GM12878 (cell line): ENCODE measurements around the gene HOXC12. TPM values are rescaled to one million over a fixed set of nuclear protein-coding genes. Genes with fewer than 3 reads are reported as not detected.

Experiments used
- ATAC-seq: fragments of 200-7000 bp; cut with Tn5 transposase; 3 replicates; pipeline ENCODE4 v1.9.1; 2020; ENCODE audit warnings: mild to moderate bottlenecking, moderate library complexity
- BruUV-seq: library from RNA; stranded (reverse); fragments of 400-500 nt; replicated peaks from 2 replicates; lab custom pipeline; 2021; lab: Mats Ljungman, UMichigan
- CTCF ChIA-PET: fragments of 300-600 bp; sonication (Branson Sonifier 250); formaldehyde crosslinking; extraction: SDS; loops from one replicate; lab custom pipeline; 2021; ENCODE audit warnings: inconsistent platforms; lab: Yijun Ruan, JAX
- POLR2A ChIA-PET: fragments of 350-600 bp; formaldehyde crosslinking; extraction: SDS; loops from one replicate; lab custom pipeline; 2021; ENCODE audit warnings: inconsistent platforms; lab: Charles Lee
- RAD21 ChIA-PET: fragments of 300-600 bp; sonication (Branson Sonifier 250); formaldehyde crosslinking; loops from one replicate; lab custom pipeline; 2023; ENCODE audit warnings: antibody characterized with exemption; ENCODE audit not compliant: unreplicated experiment; lab: Charles Lee
- SMC1A ChIA-PET: fragments of 300-600 bp; sonication (Branson Sonifier 250); formaldehyde crosslinking; loops from one replicate; lab custom pipeline; 2023; ENCODE audit not compliant: unreplicated experiment, uncharacterized antibody; lab: Charles Lee
- DNase-seq: peaks from one replicate; pipeline ENCODE4 v3.0.0-alpha.2; 2011; ENCODE audit warnings: low read depth, low spot score
- FAIRE-seq: peaks from 3 replicates; lab custom pipeline; 2011; peaks lifted over from hg19 to GRCh38; lab: Jason Lieb, UNC
- H2AFZ ChIP-seq: 2 replicates; pipeline ENCODE4 v1.6.0; 2011; ENCODE audit warnings: low read depth, low read length, control low read depth; ENCODE audit not compliant: control insufficient read depth
- H3K27ac ChIP-seq: 2 replicates; pipeline ENCODE4 v1.5.1; 2011; ENCODE audit warnings: control low read depth; ENCODE audit not compliant: control insufficient read depth, insufficient read depth
- H3K27me3 ChIP-seq, 2 experiments: replicated peaks in 1 of 2; 2 replicates each; pipeline versions ENCODE4 v1.6.0 to v1.6.1; 2011; ENCODE audit warnings: low read length in 1 of 2; ENCODE audit not compliant: control insufficient read depth in 2 of 2, insufficient read depth in 2 of 2
- H3K36me3 ChIP-seq, 2 experiments: 2 replicates each; pipeline ENCODE4 v1.5.1; 2011; ENCODE audit warnings: low read length in 1 of 2; ENCODE audit not compliant: control insufficient read depth in 2 of 2, insufficient read depth in 2 of 2
- H3K4me1 ChIP-seq: 2 replicates; pipeline ENCODE4 v1.6.1; 2011; ENCODE audit warnings: mild to moderate bottlenecking, low read length, moderate library complexity, mixed read lengths; ENCODE audit not compliant: control insufficient read depth, insufficient read depth
- H3K4me2 ChIP-seq: 2 replicates; pipeline ENCODE4 v1.6.0; 2011; ENCODE audit warnings: control low read depth; ENCODE audit not compliant: control insufficient read depth, insufficient read depth
- H3K4me3 ChIP-seq: fragments of 200-600 bp; sonication (generic); 2 replicates; pipeline ENCODE4 v1.5.1; 2016
- H3K79me2 ChIP-seq: 2 replicates; pipeline ENCODE4 v1.6.0; 2011; ENCODE audit warnings: low read length; ENCODE audit not compliant: control insufficient read depth, insufficient read depth
- H3K9ac ChIP-seq: 2 replicates; pipeline ENCODE4 v1.8.0; 2011; ENCODE audit warnings: low read length, control low read depth, mixed read lengths; ENCODE audit not compliant: control insufficient read depth, insufficient read depth
- H3K9me3 ChIP-seq: replicated peaks from 3 replicates; pipeline ENCODE4 v1.5.1; 2011; ENCODE audit warnings: mild to moderate bottlenecking, low read length; ENCODE audit not compliant: control insufficient read depth, insufficient read depth
- H4K20me1 ChIP-seq: 2 replicates; pipeline ENCODE4 v1.6.0; 2011; ENCODE audit not compliant: control insufficient read depth, insufficient read depth
- ELK1 ChIP-seq: IDR thresholded peaks from 2 replicates; pipeline ENCODE4 v1.6.1; 2012; ENCODE audit warnings: low read depth, low read length, improper control_type of control experiment
- ETV6 ChIP-seq, 2 experiments: fragments of 450-650 bp in 1 of 2; IDR thresholded peaks in 1 of 2; conservative IDR thresholded peaks in 1 of 2; 2 replicates each; pipeline ENCODE4 v1.6.1; 2014; ENCODE audit warnings: antibody characterized with exemption in 1 of 2, borderline replicate concordance in 1 of 2, low read depth in 1 of 2, mild to moderate bottlenecking in 1 of 2, moderate library complexity in 1 of 2
- HSF1 ChIP-seq: fragments of 150-350 bp; IDR thresholded peaks from 2 replicates; pipeline ENCODE4 v1.6.1; 2014; ENCODE audit warnings: mild to moderate bottlenecking, low read depth, low read length
- IRF3 ChIP-seq: fragments of 450-650 bp; IDR thresholded peaks from 2 replicates; pipeline ENCODE4 v1.6.1; 2014; ENCODE audit warnings: mild to moderate bottlenecking
- NFIC ChIP-seq: IDR thresholded peaks from 2 replicates; pipeline ENCODE4 v1.6.1; 2012; ENCODE audit warnings: low read depth, mild to moderate bottlenecking, inconsistent platforms, low read length, moderate library complexity
- NRF1 ChIP-seq: conservative IDR thresholded peaks from 2 replicates; pipeline ENCODE4 v1.6.1; 2011; ENCODE audit warnings: mild to moderate bottlenecking, low read depth, low read length, improper control_type of control experiment
- RB1 ChIP-seq: fragments of 450-650 bp; formaldehyde crosslinking; IDR thresholded peaks from 2 replicates; pipeline ENCODE4 v1.6.1; 2017; ENCODE audit warnings: mild to moderate bottlenecking, borderline replicate concordance
- SMAD1 ChIP-seq: fragments of 450-650 bp; IDR thresholded peaks from 2 replicates; pipeline ENCODE4 v1.6.1; 2018; ENCODE audit warnings: mild to moderate bottlenecking, low read depth; ENCODE audit not compliant: partially characterized antibody
- USF2 ChIP-seq: IDR thresholded peaks from 2 replicates; pipeline ENCODE4 v1.6.1; 2011; ENCODE audit warnings: low read depth, low read length, improper control_type of control experiment, borderline replicate concordance
- ZBTB40 ChIP-seq: fragments of 450-650 bp; IDR thresholded peaks from 2 replicates; pipeline ENCODE4 v1.6.1; 2016; ENCODE audit warnings: mild to moderate bottlenecking, moderate library complexity, borderline replicate concordance
- WGBS: methylation state at CpG from one replicate; pipeline ENCODE4 v1.1.6; 2016; ENCODE audit warnings: low lambda C conversion rate; ENCODE audit not compliant: insufficient replicate concordance, insufficient coverage; ENCODE audit errors: missing lambda C conversion rate; 5-methylcytosine and 5-hydroxymethylcytosine counted together
- in situ Hi-C: fragments of 300-500 bp; cut with MboI; formaldehyde crosslinking; loops from 9 replicates; pipeline ENCODE4 v1.14.3; 2018; ENCODE audit warnings: mixed read lengths
- intact Hi-C: fragments of 100-400 bp; cut with micrococcal nuclease; formaldehyde crosslinking; loops from one replicate; pipeline ENCODE4 v1.14.2; 2022; ENCODE audit not compliant: unreplicated experiment
- polyA plus RNA-seq, 11 experiments: library from polyadenylated mRNA; depleted of rRNA in 4 of 11; unstranded in 6 of 11; stranded (reverse) in 5 of 11; fragments of >200 nt; fragmentation: Nextera tagmentation in 4 of 11; fragmentation: Illumina TruSeq in 1 of 11; extraction: Ambion mirVana in 4 of 11; extraction: Trizol in 1 of 11; gene quantifications; 1 replicate in 1 of 11; 2 replicates in 10 of 11; pipeline versions ENCODE4 v1.2.1 to v1.2.3, GENCODE V29; 2011 to 2016; ENCODE audit warnings: inconsistent platforms in 2 of 11, missing spikeins in 2 of 11, low read depth in 1 of 11
- total RNA-seq, 4 experiments: library from RNA; depleted of rRNA in 3 of 4; stranded (reverse); fragments of >200 nt in 3 of 4; fragmentation: Illumina TruSeq in 1 of 4; extraction: Trizol in 1 of 4; gene quantifications; 2 replicates each; pipeline versions ENCODE4 v1.2.1 to v1.2.3, GENCODE V29; 2013 to 2021

The HOXC12 gene
- total and polyA plus RNA-seq, 10 of the 15 experiments (the other 5 are each of a cell fraction or from before 2014, with no cell fraction given): not detected

GRCh38 chr12:53942467-53942997, 12.2 kb upstream of the HOXC12 start:
- ChIA-PET CTCF (no interaction called here), RAD21 (interaction anchor here (0.7 kb wide), 1 partner anchor 196 kb away, joined by 3 read pairs; no protein-coding TSS in a partner anchor), POLR2A (no interaction called here), SMC1A (no interaction called here)
- H3K27ac ChIP-seq: no peak overlapping the region
- H3K9ac ChIP-seq: no peak overlapping the region
- H3K4me1 ChIP-seq: no peaks in the 10 kb centered on the region
- H3K27me3 ChIP-seq: peaks cover 15 to 41% of the 10 kb centered on the region in 2 experiments
- H2AFZ ChIP-seq: no peak overlapping the region
- no peak for FAIRE-seq
- H4K20me1 ChIP-seq: no peaks in the 10 kb centered on the region
- H3K4me2 ChIP-seq: no peak overlapping the region
- H3K9me3 ChIP-seq: no peaks in the 10 kb centered on the region; the same call in 1 of the 3 replicates
- no peak overlapping the region for H3K4me3 ChIP-seq
- 0% methylated on average over 2 of the region's 2 CpGs for WGBS
- no peak for ATAC-seq
- H3K36me3 ChIP-seq: no peaks in the 10 kb centered on the region
- no TSS peak for BruUV-seq
- no peaks in the 10 kb centered on the region for H3K79me2 ChIP-seq
- in situ Hi-C loops (no loop called here), intact Hi-C loops (no loop called here)
- DNase-seq: no peak
- TF ChIP-seq NRF1 (no peak), SMAD1 (no peak), IRF3 (no peak), USF2 (no peak), RB1 (no peak), HSF1 (no peak), ELK1 (no peak), ETV6 (conservative IDR thresholded peaks at IDR 0.05 in 1 of 2, IDR thresholded peaks at IDR 0.05 in 1 of 2; ENCODE audit: borderline replicate concordance in 1 of 2, low read depth in 1 of 2) (no peak), NFIC (no peak), ZBTB40 (no peak)
